Measurements from ENCODE around the gene SOX8.

GRCh38 chr16:939941-940340, 41.6 kb upstream of the SOX8 start:
- TF ChIP-seq CTCF (IDR thresholded peaks at IDR 0.05) (no peak), POLR2A (IDR thresholded peaks at IDR 0.05) (no peak)

Measured in lower leg skin (tissue), 3 donors.